Measurements from ENCODE around the gene FIS1.
"Not testable (repeated sequence)": the region's sequence is repeated elsewhere in the genome, so short reads cannot be mapped to it uniquely, and the experiment has no call there.

The FIS1 gene

DNA sequence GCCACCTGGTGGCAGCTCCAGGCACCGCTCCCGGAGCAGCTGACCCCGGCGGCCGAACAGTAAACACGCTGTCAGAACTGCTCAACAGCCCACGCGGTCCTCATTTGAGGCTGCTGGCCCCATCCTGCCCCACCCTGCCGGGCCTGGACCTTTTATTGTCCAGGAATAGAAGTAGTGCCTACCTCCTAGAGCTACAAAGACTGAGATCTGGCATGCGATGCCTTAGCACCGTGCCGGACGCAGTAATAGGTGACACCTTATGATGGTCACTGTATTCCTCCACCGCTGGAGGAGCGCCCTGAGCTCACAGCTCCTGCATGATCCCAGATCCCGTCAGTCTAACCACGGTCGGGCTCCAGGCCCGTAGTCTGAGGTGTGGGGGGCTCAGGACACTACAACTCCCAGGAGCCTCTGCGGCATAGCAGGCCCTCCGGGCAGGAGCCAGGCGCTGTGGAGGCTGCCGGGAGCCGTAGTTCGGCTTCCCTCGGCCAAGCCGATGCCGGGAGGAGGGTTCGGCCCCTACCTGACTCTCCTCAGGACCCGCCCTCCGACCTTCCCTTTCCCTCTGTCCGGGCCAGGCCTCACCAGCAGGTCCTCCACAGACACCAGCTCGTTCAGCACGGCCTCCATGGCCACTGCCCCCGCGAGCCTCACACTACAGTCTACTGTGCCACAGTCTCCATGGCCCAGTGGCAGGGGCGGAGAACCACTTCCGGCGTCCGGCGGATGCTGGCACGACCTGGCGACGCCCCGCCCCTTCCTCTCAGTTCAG is at the start of gene FIS1:
TSS of gene FIS1 (minus strand) at position 707 of the 772 bp plus-strand sequence. CDS start at position 630, 77 bp downstream.
- FAIRE-seq (peak; percentile 86), DNase-seq (ENCODE audit: extremely low spot score, insufficient read length, low read depth) (peak; percentile 82)

DNA sequence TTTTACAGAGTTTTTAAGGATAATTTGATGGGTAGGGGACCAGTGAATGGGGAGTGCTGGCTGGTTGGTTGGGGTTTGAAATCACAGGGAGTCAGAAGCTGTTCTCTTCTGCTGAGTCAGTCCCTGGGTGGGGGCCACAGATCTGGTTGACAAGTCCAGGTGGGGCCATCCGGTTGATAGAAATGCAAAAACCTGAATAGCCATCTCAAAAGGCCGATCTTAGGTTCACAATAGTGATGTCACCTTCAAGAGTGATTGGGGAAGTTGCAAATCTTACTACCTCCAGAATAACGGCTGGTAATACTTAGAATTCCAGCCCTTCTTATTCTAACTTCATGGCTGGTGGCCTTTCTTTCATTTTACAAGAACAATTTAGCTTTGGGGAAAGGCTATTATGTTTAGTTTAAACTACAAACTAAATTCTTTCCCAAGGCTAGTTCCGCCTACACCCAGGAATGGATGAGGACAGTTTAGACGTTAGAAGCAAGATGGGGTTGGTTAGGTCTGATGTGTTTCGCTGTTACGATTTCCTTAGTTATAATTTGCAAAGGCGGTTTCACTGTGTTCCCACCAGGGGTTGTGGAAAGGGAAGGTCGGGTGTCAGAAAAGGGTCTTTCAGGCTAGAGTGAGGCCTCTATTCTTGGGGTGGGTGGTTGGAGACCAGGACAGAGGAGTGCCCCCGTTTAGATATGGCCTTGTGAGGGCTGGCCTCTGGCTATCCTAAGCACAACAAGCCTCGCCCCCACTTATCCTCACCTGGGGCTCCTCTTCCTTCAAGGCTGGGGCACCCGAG is 49.4 kb upstream of the FIS1 start:
- no peak for FAIRE-seq

DNA sequence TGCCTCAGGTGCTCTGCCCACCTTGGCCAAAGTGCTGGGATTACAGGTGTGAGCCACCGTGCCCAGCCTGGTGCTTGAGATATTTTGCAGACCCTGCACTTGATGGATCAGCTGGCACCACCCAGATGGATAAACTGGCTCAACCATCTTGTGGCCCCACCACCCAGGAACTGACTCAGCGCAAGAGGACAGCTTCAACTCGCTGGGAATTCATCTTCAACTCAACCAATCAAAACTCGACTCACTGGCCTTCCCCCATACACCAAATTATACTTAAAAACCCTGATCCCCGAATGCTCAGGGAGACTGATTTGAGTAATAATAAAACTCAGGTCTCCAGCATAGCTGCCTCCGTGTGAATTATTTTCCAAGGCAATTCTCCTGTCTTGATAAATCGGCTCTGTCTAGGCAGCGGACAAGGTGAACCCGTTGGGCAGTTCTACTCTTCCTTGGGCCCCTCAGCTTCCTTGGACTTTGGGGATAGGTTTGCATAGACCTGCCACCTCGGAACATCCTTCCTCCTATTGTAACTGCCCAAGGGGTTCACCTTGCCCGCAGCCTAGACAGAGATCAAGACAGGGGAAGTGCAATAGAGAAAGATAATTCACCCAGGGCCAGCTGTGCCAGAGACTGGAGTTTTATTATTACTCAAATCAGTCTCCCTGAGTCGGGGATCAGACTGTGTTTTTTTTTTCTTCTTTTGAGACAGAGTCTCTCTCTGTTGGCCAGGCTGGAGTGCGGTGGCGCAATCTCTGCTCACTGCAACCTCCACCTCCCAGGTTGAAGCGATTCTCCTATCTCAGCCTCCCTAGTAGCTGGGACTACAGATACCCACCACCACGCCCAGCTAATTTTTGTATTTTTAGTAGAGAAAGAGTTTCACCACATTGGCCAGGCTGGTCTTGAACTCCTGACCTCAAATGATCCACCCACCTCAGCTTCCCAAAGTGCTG is 48.5 kb upstream of the FIS1 start:
- not testable (repeated sequence) for DNase-seq (ENCODE audit: extremely low spot score, insufficient read length, low read depth); FAIRE-seq

More for the DNA sequence above, 49.4 kb upstream of the FIS1 start:
- DNase-seq (ENCODE audit: extremely low spot score, insufficient read length, low read depth): no peak

DNA sequence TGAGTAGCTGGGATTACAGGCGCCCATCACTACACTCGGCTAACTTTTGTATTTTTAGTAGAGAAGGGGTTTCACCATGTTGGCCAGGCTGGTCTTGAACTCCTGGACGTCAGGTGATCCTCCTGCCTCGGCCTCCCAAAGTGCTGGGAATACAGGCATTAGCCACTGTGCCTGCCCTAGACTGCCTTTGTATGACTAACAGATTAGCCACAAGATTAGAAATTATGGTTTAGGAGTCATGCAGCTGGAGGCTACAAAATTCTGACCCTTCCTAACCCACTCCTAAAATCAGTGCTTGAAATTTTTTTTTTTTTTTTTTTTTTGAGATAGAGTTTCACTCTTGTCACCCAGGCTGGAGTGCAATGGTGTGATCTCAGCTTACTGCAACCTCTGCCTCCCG is 47.7 kb upstream of the FIS1 start:
- not testable (repeated sequence) for DNase-seq (ENCODE audit: extremely low spot score, insufficient read length, low read depth); FAIRE-seq

DNA sequence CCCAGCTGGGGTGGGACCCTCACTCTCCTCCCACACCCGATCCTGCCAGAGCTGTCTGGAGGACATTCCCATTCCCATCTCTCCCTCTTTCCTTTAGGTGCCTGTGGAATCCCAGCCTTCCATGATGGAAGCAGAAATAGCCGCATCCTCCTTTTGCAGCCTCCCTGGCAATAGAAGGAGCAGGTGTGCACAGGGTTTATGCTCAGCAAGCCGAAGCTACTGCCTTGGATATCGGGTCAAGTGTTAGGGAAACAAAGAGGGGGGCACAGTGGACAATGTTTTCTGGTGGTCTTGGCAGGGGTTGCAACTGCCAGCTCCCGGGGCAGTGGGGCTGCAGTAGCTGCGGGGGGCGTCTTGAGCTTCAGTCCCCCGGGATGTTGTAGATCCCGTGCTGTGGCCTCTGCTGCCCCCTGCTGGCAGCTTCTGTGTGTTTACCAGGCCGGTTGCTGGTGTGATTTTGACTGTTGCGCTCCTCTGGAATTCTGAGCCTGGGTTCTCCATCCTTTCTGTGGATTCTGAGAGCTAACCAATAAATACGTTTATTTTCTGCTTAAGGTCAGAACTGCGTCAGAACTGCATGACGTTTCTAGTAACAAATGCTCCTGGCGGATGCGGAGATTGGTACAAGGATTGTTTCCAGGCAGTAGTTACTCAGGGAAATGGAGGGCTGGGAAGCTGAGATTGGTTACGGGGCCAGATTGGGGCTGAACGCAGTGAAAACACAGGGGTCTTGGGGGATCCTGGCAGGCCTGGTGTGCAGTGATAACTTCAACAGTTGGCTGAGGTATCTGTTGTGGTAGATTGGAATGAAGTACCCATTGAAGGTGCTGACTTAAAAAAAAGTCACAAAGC is 45.5 kb upstream of the FIS1 start:
- DNase-seq (ENCODE audit: extremely low spot score, insufficient read length, low read depth): not testable (repeated sequence)
- FAIRE-seq: peak; percentile 77

DNA sequence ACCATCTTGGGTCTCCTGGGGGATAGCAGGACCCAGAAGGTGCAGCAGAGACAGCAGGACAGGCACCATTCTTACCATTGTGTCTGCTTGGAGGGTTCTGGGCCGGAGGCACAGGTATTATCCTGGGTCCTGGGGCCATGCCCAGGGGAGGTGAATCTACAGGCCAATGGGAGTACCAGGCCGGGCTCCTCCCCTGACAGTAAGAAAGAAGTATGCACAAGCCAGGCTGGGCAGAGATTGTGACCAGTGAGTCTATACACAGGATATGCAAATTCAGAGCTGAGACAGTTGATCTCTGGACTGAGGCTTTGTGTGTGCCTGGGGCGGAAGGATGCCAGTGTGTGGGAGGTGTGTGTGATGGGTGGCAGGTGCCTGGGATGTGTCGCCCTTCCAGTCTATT is 44.8 kb upstream of the FIS1 start:
- DNase-seq (ENCODE audit: extremely low spot score, insufficient read length, low read depth): not testable (repeated sequence)
- FAIRE-seq: peak; percentile 96

DNA sequence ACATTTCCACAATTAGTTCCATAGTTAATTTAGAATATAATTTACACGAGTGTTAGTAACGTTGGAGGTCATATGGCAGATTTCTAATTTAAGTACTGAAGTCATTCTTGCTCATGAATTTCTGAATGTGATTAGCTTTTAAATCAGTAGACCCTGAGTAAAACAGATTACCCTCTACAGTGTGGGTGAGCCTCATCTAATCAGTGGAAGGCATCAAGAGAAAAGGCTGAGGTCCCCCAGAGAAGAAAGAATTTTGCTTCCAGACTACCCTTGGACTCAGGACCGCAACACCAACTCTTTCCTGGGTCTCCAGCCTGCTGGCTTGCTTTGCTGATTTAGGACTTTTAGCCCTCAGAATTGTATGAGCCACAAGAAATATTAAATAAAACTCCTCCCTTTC is 43.6 kb upstream of the FIS1 start:
- no peak for DNase-seq (ENCODE audit: extremely low spot score, insufficient read length, low read depth)
- no peak for FAIRE-seq

DNA sequence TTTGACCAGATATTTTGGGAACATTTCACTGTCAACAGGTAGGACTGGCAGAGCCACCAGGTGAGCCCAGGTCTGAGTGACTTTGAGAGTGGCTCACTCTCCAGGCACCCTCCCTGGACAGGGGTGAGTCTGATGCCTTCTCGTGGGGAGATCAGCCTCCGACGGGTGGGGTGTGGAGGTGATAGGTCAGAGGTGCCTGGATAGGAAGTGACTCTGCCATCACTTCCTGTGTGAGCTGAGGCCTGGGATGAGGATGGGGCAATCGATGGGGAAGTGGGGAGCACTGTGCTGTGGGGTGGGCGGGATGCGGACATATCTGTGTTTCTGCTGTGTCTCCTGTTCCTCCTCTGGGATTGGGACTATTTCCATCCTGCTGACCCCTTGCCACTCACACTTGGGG is 42.2 kb upstream of the FIS1 start:
- FAIRE-seq (no peak), DNase-seq (ENCODE audit: extremely low spot score, insufficient read length, low read depth) (no peak)

DNA sequence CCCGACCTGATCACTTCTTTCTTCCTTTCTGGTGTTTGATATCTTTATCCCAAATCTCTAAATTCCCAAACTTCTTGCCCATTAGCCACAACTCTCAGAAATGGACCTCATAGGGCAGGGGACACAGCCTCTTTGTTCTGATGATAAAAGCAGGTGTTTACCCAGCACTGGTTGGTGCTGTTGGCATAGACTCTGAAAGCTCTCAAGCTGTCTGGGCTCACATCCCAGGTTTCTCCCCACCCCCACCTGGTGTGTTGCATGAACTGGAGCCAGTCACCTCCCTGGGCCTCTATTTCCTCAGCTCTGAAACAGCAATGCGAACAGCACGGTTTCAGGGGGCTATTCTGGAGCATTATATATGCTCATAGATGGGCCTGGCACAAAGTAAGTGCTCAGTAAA is 41.0 kb upstream of the FIS1 start:
- DNase-seq (ENCODE audit: extremely low spot score, insufficient read length, low read depth); FAIRE-seq: not testable (repeated sequence)

DNA sequence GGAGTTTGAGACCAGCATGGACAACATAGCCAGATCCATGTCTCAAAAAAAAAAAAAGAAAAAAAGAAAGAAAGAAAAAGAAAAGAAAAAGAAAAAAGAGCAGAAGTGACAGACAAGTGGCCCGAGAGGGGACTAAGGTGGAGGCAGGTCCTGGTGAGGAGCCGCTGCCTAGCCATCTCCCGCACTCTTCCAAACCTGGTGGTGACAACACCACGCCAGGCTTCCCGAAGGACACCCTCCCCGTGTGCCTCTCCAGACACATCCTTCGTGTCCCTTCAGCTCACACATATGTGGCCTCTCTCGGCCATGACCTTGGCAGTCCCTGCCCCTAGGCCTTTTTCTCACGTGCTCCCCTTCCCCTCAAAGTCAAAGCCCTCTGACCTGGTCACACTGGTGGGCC is 40.3 kb upstream of the FIS1 start:
- no peak for FAIRE-seq
- no peak for DNase-seq (ENCODE audit: extremely low spot score, insufficient read length, low read depth)

DNA sequence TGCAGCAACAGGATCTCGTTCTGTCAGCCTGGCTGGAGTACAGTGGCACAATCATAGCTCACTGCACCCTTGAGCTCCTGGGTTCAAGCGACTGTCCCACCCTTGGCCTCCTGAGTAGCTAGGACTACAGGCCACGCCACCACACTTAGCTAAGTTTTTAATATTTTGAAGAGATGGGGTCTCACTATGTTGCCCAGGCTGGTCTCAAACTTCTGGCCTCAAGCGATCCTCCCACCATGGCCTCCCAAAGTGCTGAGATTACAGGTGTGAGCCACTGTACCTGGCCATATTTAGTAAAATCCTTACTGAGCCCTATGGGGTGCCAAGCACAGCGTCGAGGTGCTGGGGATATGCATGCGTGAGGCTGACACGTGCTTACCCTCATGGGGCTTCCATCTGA is 36.0 kb upstream of the FIS1 start:
- not testable (repeated sequence) for DNase-seq (ENCODE audit: extremely low spot score, insufficient read length, low read depth); FAIRE-seq

DNA sequence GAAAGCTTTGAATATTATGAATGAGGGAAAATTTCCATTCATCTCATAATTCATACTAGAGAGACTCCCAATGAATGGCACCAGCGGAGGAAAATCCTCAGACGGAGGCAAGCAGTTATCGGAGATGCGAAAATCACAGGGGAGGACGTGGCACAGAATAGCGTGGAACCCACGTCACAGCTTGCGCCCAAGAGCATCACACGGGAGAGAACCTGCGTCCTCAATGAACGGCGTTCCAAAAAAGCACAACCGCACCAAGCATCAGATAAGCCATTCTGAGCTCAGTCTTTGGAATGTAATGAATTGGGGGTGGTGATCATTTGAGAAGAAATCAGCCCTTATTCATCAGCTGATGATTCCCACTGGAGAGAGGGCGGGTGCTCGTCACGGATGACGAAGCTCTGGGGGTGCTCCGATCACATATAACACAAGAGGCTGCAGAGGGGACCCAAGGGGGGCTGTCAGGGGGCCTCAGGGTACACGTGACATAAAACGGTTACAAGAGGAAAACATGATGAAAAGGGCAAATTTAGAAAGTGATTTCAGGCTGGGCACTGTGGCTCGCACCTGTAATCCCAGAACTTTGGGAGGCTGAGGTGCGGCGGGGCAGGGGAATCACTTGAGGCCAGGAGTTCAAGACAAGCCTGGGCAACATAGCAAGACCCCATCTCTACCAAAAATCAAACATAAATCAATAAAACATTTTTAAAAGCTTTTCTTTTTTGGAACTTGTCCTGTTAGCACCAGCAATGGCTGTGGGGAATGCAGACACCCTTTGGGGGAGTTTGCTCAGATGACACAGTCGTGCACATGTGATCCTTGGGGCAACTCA is 33.8 kb upstream of the FIS1 start:
- FAIRE-seq: no peak
- no peak for DNase-seq (ENCODE audit: extremely low spot score, insufficient read length, low read depth)

DNA sequence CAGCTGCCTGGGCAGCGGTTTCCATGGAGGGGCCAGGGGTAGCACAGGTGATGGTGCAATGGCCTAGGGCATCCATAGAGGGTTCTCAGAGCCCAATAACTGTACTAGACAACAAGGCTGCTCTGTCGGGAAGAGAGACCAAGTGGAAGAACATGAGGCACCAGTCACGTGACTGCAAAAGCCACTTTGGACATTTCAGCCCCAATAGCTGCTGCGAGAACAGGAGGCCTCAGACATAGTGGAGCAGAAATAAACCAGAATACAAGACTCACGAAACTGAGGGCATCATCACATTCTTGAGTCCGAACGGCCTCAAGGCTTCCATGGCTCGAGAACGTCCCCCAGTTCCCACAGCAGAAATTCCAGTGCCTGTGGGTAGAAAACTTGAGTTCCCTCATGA is 32.3 kb upstream of the FIS1 start:
- no peak for FAIRE-seq
- no peak for DNase-seq (ENCODE audit: extremely low spot score, insufficient read length, low read depth)

DNA sequence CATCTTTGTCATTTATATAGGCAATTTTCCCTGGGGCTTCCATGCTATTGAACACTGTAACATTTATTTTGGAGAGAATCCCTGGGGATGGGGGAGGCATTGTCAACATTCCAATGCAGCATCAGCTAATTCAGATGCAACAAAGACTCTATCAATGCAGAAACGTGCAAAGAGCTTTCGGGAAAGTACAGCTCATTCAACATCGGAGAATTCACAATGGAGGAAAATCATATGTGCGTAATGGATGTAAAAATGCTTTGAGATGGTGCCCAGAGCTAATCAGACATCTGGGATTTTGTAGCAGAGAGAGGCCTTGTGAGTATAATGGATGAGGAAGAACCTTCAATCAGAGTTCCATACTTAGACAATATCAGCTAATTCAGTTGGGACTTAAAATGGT is 28.3 kb upstream of the FIS1 start:
- DNase-seq (ENCODE audit: extremely low spot score, insufficient read length, low read depth) (no peak), FAIRE-seq (no peak)

DNA sequence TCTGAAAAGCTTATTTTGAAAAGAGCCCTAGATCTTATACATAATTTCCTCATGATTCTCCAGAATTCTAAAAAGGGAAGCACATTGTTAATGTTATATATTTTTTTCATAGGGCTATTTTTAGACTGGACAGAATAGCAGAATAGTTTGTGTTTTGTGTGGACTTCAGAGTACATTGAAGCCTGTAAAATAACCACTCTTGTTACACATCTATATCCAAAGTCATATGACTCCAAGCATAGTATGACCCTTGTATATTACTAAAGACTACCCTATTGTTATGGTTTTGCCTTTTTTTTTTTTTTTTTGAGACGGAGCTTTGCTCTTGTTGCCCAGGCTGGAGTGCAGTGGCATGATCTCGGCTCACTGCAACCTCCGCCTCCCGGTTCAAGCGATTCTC is 26.1 kb upstream of the FIS1 start:
- DNase-seq (ENCODE audit: extremely low spot score, insufficient read length, low read depth): no peak
- FAIRE-seq: no peak

DNA sequence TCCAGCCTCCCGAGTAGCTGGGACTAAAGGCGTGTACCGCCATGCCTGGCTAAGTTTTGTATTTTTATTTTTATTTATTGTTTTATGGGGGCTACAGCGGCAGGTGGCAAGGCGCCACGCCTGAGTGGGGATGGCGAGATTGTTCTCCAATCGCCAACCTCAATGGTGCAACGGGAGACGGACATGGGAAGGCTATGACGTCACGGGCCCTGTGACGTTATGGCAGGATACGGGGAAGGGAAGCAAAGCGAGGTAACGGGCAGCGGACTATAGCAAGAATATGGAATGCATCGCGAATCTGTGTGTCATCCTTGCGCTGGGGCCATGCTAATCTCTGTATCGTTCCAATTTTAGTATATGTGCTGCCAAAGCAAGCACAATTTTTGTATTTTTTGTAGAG is 24.8 kb upstream of the FIS1 start:
- FAIRE-seq: no peak
- no peak for DNase-seq (ENCODE audit: extremely low spot score, insufficient read length, low read depth)

DNA sequence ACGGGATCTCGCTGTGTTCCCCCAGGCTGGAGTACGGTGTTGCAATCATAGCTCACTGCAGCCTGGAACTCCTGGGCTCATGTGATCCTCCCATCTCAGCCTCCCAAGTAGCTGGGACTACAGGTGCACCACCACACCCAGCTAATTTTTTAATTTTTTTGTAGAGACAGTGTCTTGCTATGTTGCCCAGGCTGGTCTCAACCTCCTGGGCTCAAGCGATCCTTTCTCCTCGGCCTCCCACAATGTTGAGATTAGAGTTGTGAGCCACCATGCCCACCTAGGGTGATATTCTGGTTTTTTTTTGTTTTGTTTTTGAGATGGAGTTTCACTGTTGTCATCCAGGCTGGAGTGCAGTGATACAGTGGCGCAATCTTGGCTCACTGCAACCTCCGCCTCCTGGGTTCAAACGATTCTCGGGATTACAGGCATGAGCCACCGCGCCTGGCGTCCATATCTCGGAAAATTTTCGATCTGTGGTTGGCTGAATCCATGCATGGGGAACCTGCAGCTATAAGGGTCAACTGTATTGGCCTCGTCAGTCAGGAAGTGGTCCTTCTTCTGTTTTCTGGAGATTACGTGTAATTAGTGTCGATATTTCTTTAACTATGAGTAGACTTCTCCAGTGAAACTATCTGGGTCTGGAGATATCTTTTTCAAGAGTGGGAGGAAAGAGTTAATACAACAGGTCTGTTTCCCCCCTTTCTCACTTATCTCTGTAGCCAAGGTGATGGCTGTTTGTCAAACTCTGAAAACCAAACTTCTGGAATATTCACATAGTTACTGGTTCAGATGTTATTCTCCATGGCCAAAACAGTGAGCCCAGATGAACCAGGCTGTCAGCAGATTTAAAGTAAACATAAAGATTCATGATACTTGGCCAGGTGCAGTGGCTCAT is 21.0 kb upstream of the FIS1 start:
- FAIRE-seq (no peak), DNase-seq (ENCODE audit: extremely low spot score, insufficient read length, low read depth) (no peak)
